Activated CD4-positive, alpha-beta memory T cell treated with anti-CD3 and anti-CD28 coated beads, Interleukin-2, amount 10 ng/mL, durations not matched to agents 7 days and 5 days (primary cell): ENCODE results near the gene MAP1LC3B. TPM values are rescaled to one million over a fixed set of nuclear protein-coding genes. Genes with fewer than 3 reads are reported as not detected.

Experiments used
- CTCF ChIA-PET: fragments of 350-600 bp; sonication (Branson Sonifier 250); formaldehyde crosslinking; loops from one replicate; lab custom pipeline; 2021; ENCODE audit warnings: antibody characterized with exemption, inconsistent platforms; lab: Charles Lee
- POLR2A ChIA-PET: fragments of 350-600 bp; sonication (Branson Sonifier 250); formaldehyde crosslinking; loops from one replicate; lab custom pipeline; 2021; ENCODE audit warnings: antibody characterized with exemption; lab: Charles Lee
- DNase-seq: peaks from one replicate; pipeline ENCODE4 v3.0.0-alpha.2; 2020
- H3K27ac Mint-ChIP-seq: one replicate; pipeline ENCODE4 v1.8.0; 2021; ENCODE audit warnings: mild to moderate bottlenecking, mixed read lengths
- H3K27me3 Mint-ChIP-seq: one replicate; pipeline ENCODE4 v1.8.0; 2021; ENCODE audit warnings: mixed read lengths
- H3K36me3 Mint-ChIP-seq: one replicate; pipeline ENCODE4 v1.8.0; 2021; ENCODE audit warnings: low read depth, mixed read lengths
- H3K4me1 Mint-ChIP-seq: one replicate; pipeline ENCODE4 v1.8.0; 2021; ENCODE audit warnings: mixed read lengths
- H3K4me3 Mint-ChIP-seq: one replicate; pipeline ENCODE4 v1.8.0; 2021; ENCODE audit warnings: mild to moderate bottlenecking, mixed read lengths
- H3K9me3 Mint-ChIP-seq: one replicate; pipeline ENCODE4 v1.8.0; 2021; ENCODE audit warnings: mixed read lengths
- total RNA-seq, 2 experiments: library from RNA; stranded (reverse); gene quantifications; one replicate each; pipeline ENCODE4 v1.2.3, GENCODE V29; 2021

Gene MAP1LC3B
- total RNA-seq, 2 experiments from 2014 or later = 77.1 to 78.2 TPM

- H3K27me3 Mint-ChIP-seq = no peaks in the 10 kb centered on the region
- H3K4me3 Mint-ChIP-seq = no peak overlapping the region
- no peak for DNase-seq
- H3K36me3 Mint-ChIP-seq = peaks cover 34% of the 10 kb centered on the region
- H3K27ac Mint-ChIP-seq = no peak overlapping the region
- H3K4me1 Mint-ChIP-seq = peaks cover 5% of the 10 kb centered on the region
- no peaks in the 10 kb centered on the region for H3K9me3 Mint-ChIP-seq
- ChIA-PET POLR2A (interaction anchor here (1.1 kb wide), 1 partner anchor 14 kb away, joined by 3 read pairs; no protein-coding TSS in a partner anchor), CTCF (interaction anchor here (1.2 kb wide), 1 partner anchor 9 kb away, joined by 4 read pairs; no protein-coding TSS in a partner anchor)
These were observed 15.5 kb downstream of the MAP1LC3B start for GRCh38 chr16:87407511-87408112.

- ChIA-PET CTCF (interaction anchor here (0.6 kb wide), 1 partner anchor 112 kb away, joined by 3 read pairs; no protein-coding TSS in a partner anchor), POLR2A (no interaction called here)
- no peak overlapping the region for H3K4me3 Mint-ChIP-seq
- DNase-seq = no peak
- H3K4me1 Mint-ChIP-seq = peaks cover 5% of the 10 kb centered on the region
- no peak overlapping the region for H3K27ac Mint-ChIP-seq
- peaks cover 21% of the 10 kb centered on the region for H3K36me3 Mint-ChIP-seq
- H3K9me3 Mint-ChIP-seq = no peaks in the 10 kb centered on the region
- H3K27me3 Mint-ChIP-seq = no peaks in the 10 kb centered on the region
These were observed 17.0 kb downstream of the MAP1LC3B start for GRCh38 chr16:87409153-87409552.

DNA sequence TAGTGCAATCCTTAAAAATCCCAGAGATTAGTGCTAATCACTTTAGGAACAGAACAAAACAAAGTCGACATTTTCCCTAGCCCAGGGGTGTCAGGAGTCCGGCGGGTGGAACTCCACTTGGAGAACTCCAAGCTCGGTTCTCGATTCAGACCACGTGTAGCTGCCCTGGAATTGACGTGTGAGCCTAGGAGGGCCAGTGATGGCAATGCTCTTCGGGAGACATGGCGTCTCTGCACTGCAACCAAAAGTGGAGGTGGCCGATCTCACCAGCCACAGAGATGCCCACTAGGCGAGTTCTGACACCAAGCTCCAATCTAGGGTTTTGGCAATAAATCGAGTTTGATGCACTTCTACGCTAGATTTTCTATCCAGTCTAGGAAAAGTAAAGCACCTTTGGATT lies 17.6 kb downstream of the MAP1LC3B start:
- POLR2A ChIA-PET = no interaction called here
- peaks cover 5% of the 10 kb centered on the region for H3K4me1 Mint-ChIP-seq
- no peak overlapping the region for H3K27ac Mint-ChIP-seq
- no peak overlapping the region for H3K4me3 Mint-ChIP-seq
- no peaks in the 10 kb centered on the region for H3K27me3 Mint-ChIP-seq
- CTCF ChIA-PET = interaction anchor here (0.6 kb wide), 1 partner anchor 113 kb away, joined by 3 read pairs; no protein-coding TSS in a partner anchor
- DNase-seq = no peak
- peaks cover 16% of the 10 kb centered on the region for H3K36me3 Mint-ChIP-seq
- no peaks in the 10 kb centered on the region for H3K9me3 Mint-ChIP-seq

GRCh38 chr16:87410530-87410929 lies 18.4 kb downstream of the MAP1LC3B start:
- ChIA-PET POLR2A (no interaction called here), CTCF (no interaction called here)
- no peak overlapping the region for H3K4me3 Mint-ChIP-seq
- peaks cover 5% of the 10 kb centered on the region for H3K4me1 Mint-ChIP-seq
- H3K27me3 Mint-ChIP-seq = no peaks in the 10 kb centered on the region
- H3K27ac Mint-ChIP-seq = no peak overlapping the region
- no peak for DNase-seq
- no peaks in the 10 kb centered on the region for H3K9me3 Mint-ChIP-seq
- H3K36me3 Mint-ChIP-seq = peaks cover 10% of the 10 kb centered on the region

GRCh38 chr16:87410968-87411367 lies 18.8 kb downstream of the MAP1LC3B start:
- ChIA-PET CTCF (no interaction called here), POLR2A (no interaction called here)
- peaks cover 7% of the 10 kb centered on the region for H3K36me3 Mint-ChIP-seq
- no peaks in the 10 kb centered on the region for H3K27me3 Mint-ChIP-seq
- no peak overlapping the region for H3K27ac Mint-ChIP-seq
- no peak for DNase-seq
- no peaks in the 10 kb centered on the region for H3K9me3 Mint-ChIP-seq
- H3K4me3 Mint-ChIP-seq = no peak overlapping the region
- H3K4me1 Mint-ChIP-seq = peaks cover 5% of the 10 kb centered on the region

- ChIA-PET CTCF (no interaction called here), POLR2A (no interaction called here)
- Mint-ChIP-seq H3K4me3 (no peak overlapping the region), H3K27me3 (no peaks in the 10 kb centered on the region), H3K27ac (no peak overlapping the region), H3K36me3 (peaks cover 5% of the 10 kb centered on the region), H3K4me1 (peaks cover 5% of the 10 kb centered on the region), H3K9me3 (no peaks in the 10 kb centered on the region)
- no peak for DNase-seq
These were observed 19.5 kb downstream of the MAP1LC3B start for GRCh38 chr16:87411375-87412271.

GRCh38 chr16:87412371-87412995 lies 20.3 kb downstream of the MAP1LC3B start:
- H3K4me1 Mint-ChIP-seq = peaks cover under 1% of the 10 kb centered on the region
- peaks cover under 1% of the 10 kb centered on the region for H3K36me3 Mint-ChIP-seq
- H3K27ac Mint-ChIP-seq = no peak overlapping the region
- no peaks in the 10 kb centered on the region for H3K9me3 Mint-ChIP-seq
- no peak overlapping the region for H3K4me3 Mint-ChIP-seq
- DNase-seq = no peak
- CTCF ChIA-PET = no interaction called here
- no peaks in the 10 kb centered on the region for H3K27me3 Mint-ChIP-seq
- POLR2A ChIA-PET = no interaction called here

- no peak overlapping the region for H3K4me3 Mint-ChIP-seq
- H3K9me3 Mint-ChIP-seq = no peaks in the 10 kb centered on the region
- POLR2A ChIA-PET = no interaction called here
- DNase-seq = no peak
- no peaks in the 10 kb centered on the region for H3K36me3 Mint-ChIP-seq
- no peaks in the 10 kb centered on the region for H3K4me1 Mint-ChIP-seq
- CTCF ChIA-PET = no interaction called here
- no peaks in the 10 kb centered on the region for H3K27me3 Mint-ChIP-seq
- H3K27ac Mint-ChIP-seq = no peak overlapping the region
These were observed 20.9 kb downstream of the MAP1LC3B start for GRCh38 chr16:87412996-87413421.

GRCh38 chr16:87414251-87414680 lies 22.1 kb downstream of the MAP1LC3B start:
- no peaks in the 10 kb centered on the region for H3K9me3 Mint-ChIP-seq
- ChIA-PET CTCF (no interaction called here), POLR2A (no interaction called here)
- DNase-seq = no peak
- H3K27ac Mint-ChIP-seq = no peak overlapping the region
- H3K4me1 Mint-ChIP-seq = no peaks in the 10 kb centered on the region
- H3K36me3 Mint-ChIP-seq = no peaks in the 10 kb centered on the region
- no peaks in the 10 kb centered on the region for H3K27me3 Mint-ChIP-seq
- no peak overlapping the region for H3K4me3 Mint-ChIP-seq

DNA sequence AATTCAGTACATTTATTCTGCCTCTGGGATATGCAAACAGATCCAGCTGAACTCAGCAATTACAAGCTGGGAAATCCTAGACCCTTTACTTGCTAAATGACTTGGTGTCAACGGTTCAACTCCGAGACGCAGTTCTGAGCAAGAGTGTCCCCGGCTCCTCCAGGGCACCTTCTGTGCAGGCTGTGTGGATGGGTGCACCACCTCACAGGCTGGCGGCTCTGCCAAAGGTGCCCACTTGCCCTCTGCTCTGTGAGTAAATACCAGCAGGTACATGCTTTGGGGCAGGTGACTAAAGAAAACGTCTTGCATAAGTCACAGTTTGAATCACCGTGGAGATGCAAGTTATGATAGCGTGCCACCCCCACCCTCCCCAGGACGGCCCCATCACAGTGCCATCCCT lies 23.3 kb downstream of the MAP1LC3B start:
- no peak overlapping the region for H3K4me3 Mint-ChIP-seq
- ChIA-PET CTCF (interaction anchor here (1.1 kb wide), 1 partner anchor 35 kb away, joined by 4 read pairs; no protein-coding TSS in a partner anchor), POLR2A (no interaction called here)
- H3K4me1 Mint-ChIP-seq = no peaks in the 10 kb centered on the region
- DNase-seq = no peak
- H3K9me3 Mint-ChIP-seq = no peaks in the 10 kb centered on the region
- H3K36me3 Mint-ChIP-seq = no peaks in the 10 kb centered on the region
- H3K27me3 Mint-ChIP-seq = no peaks in the 10 kb centered on the region
- H3K27ac Mint-ChIP-seq = no peak overlapping the region

DNA sequence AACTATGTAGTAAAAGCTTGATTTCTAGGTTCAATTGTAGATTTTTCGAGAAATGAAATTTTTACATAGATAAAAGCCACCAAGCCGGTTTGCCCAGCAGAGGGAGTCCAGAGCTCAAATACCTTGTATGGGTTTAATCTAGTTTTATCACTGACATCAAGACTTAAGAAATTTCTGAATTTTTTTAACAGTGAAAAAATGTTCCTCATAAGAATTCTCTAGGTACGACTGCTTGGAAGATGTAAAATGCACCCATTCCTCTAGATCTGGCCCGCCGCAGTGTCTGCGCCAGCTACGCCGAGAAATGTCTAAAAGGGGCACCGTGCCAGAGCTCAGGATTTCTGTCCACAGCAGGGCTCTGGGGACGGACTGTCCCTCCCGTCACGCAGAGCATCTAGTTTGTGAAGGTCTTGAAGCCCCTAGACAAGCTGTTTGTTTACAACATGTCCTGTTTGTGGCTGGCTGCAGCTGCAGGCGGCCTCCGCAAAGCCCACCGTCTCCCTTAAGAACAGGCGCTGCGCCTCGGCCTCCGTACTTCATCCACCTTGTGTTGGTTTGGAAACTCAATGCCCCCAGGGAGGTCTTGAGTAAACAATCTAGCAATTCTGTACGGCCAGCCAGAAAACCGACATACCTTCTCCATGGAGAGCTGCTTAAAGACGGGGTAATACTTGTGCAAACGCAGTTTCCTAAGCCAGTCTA lies 24.8 kb downstream of the MAP1LC3B start:
- H3K9me3 Mint-ChIP-seq = no peaks in the 10 kb centered on the region
- no peak overlapping the region for H3K27ac Mint-ChIP-seq
- ChIA-PET POLR2A (interaction anchor here (1.5 kb wide), 1 partner anchor 219 kb away, joined by 9 read pairs; no protein-coding TSS in a partner anchor), CTCF (interaction anchor here (0.7 to 1.6 kb wide), 9 partner anchors 9 to 353 kb away, joined by 3 to 12 read pairs (median 4); no protein-coding TSS in a partner anchor)
- H3K36me3 Mint-ChIP-seq = no peaks in the 10 kb centered on the region
- DNase-seq = no peak
- H3K4me3 Mint-ChIP-seq = no peak overlapping the region
- no peaks in the 10 kb centered on the region for H3K27me3 Mint-ChIP-seq
- H3K4me1 Mint-ChIP-seq = no peaks in the 10 kb centered on the region

DNA sequence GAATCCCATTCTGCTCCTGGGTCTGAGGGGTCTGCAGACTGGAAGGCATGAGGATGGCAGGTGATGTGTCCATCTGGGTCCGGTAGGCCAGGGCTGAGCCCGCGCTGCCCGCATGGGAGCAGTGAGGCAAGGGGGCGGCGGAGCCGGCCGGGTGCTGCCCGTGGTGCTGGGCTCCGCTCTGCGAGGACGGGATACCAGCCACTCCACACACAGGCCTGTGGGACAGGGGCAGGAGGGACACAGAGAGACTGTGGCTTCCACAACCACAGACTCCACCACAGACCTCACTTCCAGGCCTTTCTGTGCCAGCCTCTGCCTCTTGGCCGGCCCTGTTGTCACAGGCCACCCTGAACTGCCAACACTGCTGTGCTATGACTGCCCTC lies 25.4 kb downstream of the MAP1LC3B start:
- no peaks in the 10 kb centered on the region for H3K4me1 Mint-ChIP-seq
- no peak for DNase-seq
- no peak overlapping the region for H3K27ac Mint-ChIP-seq
- H3K36me3 Mint-ChIP-seq = no peaks in the 10 kb centered on the region
- POLR2A ChIA-PET = interaction anchor here (1.5 kb wide), 1 partner anchor 219 kb away, joined by 9 read pairs; no protein-coding TSS in a partner anchor
- no peaks in the 10 kb centered on the region for H3K27me3 Mint-ChIP-seq
- no peaks in the 10 kb centered on the region for H3K9me3 Mint-ChIP-seq
- CTCF ChIA-PET = interaction anchor here (1.4 to 1.6 kb wide), 2 partner anchors 351 to 352 kb away, joined by 3 to 4 read pairs; no protein-coding TSS in a partner anchor
- no peak overlapping the region for H3K4me3 Mint-ChIP-seq
